NCI-H460 (cell line): ENCODE results near the gene CADM1. TPM values are rescaled to one million over a fixed set of nuclear protein-coding genes. Genes with fewer than 3 reads are reported as not detected.

Experiments
- DNase-seq: peaks from one replicate; pipeline ENCODE4 v3.0.0-alpha.2; 2016; ENCODE audit warnings: low read depth; ENCODE audit errors: extremely low read depth
- total RNA-seq: library from RNA; depleted of rRNA; stranded (reverse); fragments of >200 nt; shearing (Covaris generic); gene quantifications from 2 replicates; pipeline ENCODE4 v1.2.3, GENCODE V29; 2014

CADM1 gene
- total RNA-seq, 1 experiment from 2014 or later = 0.35 TPM

DNA sequence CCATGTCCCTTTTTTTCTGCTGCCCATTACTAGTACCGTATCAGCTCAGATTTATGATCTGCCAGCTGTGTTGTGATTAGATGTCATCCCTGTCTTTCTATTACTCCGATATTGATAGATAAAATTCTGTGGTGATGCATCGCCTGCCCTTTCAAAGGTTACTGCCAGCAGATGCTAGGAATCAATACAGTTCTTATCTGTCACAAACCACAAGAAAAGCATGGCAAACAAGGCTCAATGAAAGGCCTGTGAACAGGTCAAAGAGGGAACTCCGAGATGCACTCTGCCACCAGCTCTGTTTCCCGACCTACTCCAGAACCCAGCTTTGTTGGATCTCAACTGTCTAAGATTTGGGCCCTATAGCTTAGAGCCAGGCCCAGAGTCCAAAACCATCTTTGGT is 246.0 kb downstream of the CADM1 start:
- no peak for DNase-seq

DNA sequence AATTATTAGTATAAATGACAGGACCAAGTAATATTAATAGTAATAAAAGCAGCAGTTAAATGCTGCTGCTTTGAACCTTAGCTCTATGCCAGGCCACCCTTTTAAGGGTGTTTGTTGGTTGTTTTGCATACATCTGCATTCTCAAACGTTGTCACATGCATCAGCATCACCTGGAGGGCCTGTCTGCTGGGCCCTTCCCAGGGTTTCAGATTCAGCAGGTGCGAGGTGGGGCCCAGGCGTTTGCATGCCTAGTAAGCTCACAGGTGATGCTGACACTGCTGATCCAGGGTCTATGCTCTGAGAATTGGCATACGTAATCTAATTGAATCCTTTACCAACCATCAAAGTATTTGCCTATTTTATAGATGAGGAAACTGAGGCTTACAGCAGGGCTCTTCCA is 246.5 kb downstream of the CADM1 start:
- DNase-seq = no peak

- no peak for DNase-seq
Measured at GRCh38 chr11:115257270-115257669, 246.9 kb downstream of the CADM1 start.

DNA sequence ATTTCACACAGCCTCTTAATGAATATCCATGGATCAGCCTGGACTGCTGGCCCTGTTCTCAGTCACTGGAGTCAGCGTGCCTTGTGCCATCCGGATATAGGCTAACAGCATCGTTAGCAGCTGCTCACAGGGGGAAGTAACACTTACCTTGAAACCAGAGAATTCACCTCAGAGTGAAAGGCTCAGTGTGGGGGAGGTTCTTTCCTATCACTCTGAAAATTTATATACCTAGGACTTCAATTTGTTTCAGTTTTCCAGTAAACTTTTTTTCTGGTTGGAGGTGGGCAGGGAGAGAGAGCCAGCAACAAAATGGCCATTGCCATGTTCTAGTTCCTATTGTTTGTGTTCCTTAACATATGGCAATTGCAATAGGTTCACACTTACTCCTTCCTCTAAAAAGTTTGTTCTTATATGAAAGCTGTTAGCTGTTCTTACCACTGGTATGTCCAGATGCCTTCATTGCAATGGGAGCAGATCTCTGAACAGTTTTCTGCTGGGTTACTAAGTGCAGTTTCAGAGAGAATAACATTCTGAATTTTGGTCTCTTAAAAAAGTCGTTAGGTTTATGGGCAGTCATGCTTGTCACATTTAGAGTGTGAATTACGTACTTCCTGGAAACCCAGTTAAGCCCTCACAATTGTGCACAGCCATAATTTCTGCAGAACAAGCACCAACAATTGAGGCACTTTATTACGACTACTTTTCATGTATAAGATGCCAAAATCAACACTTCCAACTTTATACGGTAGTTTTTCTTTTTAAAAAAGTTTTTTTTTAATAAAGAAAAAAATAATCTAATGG is 247.6 kb downstream of the CADM1 start:
- no peak for DNase-seq

GRCh38 chr11:115255006-115255762 is 249.0 kb downstream of the CADM1 start:
- no peak for DNase-seq

GRCh38 chr11:115251126-115251525 is 253.1 kb downstream of the CADM1 start:
- no peak for DNase-seq

- no peak for DNase-seq
Measured at GRCh38 chr11:115249061-115249578, 255.1 kb downstream of the CADM1 start.

- no peak for DNase-seq
Measured at GRCh38 chr11:115247953-115248352, 256.3 kb downstream of the CADM1 start.

- no peak for DNase-seq
Measured at GRCh38 chr11:115247361-115247760, 256.9 kb downstream of the CADM1 start.

GRCh38 chr11:115244758-115245157 is 259.5 kb downstream of the CADM1 start:
- DNase-seq = no peak

- DNase-seq = no peak
Measured at GRCh38 chr11:115244296-115244695, 259.9 kb downstream of the CADM1 start.

- DNase-seq = no peak
Measured at GRCh38 chr11:115242982-115243381, 261.2 kb downstream of the CADM1 start.

DNA sequence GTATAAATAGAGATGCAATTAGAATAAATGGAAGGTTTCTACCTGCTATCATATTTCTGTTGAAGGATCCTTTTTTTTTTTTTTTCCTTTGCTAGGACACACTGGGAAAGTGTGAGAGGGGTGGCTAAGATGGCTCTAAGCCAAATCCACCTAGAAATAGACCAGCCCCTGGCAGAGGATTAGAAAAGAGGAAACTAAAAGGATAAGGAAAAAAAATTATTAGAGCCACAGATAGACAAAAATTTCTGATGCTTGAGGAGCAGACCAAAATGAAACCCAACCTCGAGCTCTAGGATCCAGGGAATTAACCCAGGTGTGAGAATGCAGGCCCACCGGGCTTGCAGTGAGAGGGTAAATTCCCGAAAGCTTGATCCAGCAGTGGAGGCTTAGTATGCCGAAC is 262.3 kb downstream of the CADM1 start:
- DNase-seq = no peak

DNA sequence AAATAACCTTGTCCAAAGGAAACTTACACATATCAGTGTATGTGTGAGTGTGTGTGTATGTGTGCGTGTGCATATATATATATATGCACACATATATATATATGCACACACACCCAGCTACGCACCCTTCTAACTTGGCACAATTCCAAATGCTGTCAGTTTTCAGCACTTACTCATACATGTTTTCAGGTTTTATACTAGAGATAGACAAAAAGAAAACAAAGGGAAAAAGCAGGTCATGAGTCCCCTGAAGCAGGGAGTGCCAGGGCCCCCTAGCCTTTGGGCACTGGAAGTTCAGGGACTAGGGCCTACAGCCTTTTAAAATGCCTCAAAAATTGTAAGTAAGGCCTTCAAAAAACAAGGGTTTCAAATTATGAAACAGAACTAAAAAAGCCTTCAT is 265.4 kb downstream of the CADM1 start:
- no peak for DNase-seq

DNA sequence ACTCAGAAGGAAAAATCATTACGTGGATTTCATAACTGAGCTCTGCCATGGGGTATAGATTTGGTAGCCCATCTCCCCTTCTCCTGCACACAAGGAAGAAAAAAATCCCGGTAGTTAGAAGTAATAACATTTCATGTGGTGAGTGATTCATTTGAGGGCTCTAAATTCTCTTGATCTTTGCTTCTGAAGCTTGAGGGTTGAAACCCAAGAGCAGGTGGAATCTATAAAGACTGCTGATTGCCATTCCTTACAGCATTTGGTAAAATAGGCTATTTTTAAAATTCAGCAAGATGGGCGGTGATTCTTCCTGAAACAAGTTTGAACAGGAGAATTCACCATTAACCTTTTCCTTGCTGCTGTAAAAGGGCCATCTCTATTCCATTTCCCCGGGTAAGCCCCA is 266.1 kb downstream of the CADM1 start:
- no peak for DNase-seq

DNA sequence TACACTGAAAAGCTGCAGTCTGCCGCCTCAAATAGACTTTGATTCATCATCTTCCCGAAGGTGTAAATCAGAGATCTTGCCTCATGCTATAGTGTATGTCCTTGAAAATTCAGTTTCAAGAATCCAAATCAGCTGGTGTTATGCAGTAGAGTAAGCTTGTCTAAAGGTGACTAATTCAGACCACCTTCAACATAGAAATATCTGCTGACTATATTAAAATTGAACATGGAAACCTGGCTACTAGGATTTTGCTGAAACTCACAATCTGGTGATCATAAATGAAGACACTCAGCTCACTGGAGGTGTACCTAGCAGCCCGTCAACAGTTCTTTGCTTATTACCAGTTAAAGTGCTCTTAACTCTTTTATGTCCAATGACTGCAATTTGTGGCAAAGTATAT is 266.6 kb downstream of the CADM1 start:
- DNase-seq = no peak

- DNase-seq = no peak
Measured at GRCh38 chr11:115234794-115235193, 269.4 kb downstream of the CADM1 start.

DNA sequence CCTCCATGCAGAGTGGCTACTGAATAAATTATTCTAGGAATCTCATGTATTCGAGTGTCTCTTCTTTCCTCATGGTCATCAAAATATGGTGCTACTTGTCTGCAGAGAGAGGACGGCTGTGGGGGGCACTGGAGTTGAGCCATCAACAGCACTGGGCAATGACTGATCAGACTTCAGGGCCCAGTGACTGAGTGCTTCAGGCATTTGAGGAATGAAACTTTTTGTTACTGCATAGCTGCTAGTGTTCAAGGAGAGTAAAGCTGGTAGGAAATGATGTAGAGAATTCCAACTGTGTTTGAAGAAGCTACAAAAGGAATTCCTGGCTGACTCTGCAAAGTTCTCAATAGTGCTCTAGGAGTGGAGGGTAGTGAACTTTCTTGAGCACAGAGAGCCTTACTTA is 277.7 kb downstream of the CADM1 start:
- no peak for DNase-seq

- DNase-seq = no peak
Measured at GRCh38 chr11:115224551-115224950, 279.7 kb downstream of the CADM1 start.

GRCh38 chr11:115222863-115223530 is 281.2 kb downstream of the CADM1 start:
- DNase-seq = no peak

- peak; percentile 18 for DNase-seq
Measured at GRCh38 chr11:115222218-115222862, 281.9 kb downstream of the CADM1 start.
